ENCODE results near the gene TNFSF4. TPM values are rescaled to one million over a fixed set of nuclear protein-coding genes. Genes with fewer than 3 reads are reported as not detected.
"Not testable (repeated sequence)": the region's sequence is repeated elsewhere in the genome, so short reads cannot be mapped to it uniquely, and the experiment has no call there.

The TNFSF4 gene
- total RNA-seq, 1 experiment from 2014 or later, result 0.89 TPM

DNA sequence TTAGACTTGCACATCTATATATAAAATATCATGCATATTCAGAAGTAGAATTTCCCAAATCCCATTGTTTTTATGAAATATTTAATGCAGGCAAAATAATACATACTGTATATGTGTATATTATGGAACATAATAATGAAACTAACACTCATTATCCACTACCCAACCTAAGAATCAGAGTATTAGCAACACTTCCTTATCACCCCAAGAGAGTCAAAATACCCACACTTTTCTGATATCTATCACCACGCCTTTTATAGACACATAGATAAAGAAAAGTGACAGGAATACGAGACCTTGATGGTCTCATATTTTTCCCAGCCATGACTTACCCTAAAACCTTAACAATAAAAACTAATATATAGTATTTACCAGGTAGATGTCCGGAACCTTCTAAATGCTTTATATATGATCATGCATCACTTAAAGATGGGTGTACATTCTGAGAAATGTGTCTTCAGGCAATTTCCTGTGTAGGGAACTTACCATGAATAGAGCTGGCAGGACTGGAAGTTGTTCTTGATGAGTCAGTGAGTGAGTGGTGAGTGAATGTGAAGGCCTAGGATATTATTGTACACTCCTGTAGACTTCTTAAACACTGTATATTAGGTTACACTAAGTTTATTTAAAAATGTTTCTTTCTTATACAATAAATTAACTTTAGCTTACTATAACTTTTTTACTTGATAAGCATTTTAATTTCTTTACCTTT is 45.5 kb downstream of the TNFSF4 start:
- intact Hi-C loops (cut with micrococcal nuclease), result no loop called here
- POLR2A ChIA-PET, result no interaction called here
- ATAC-seq, result no peak
- Histone ChIP-seq H3K9ac (ENCODE audit: low read length) (no peak overlapping the region), H3K4me1 (ENCODE audit: control insufficient read depth in 1 of 2, insufficient read depth in 2 of 2, low read length in 2 of 2) (peaks cover 0 to 4% of the 10 kb centered on the region in 2 experiments; a peak in 2 of 4 replicates), H3K27me3 (ENCODE audit: insufficient read depth, low read length) (no peaks in the 10 kb centered on the region), H3K4me2 (ENCODE audit: low read length) (no peak overlapping the region), H3K36me3 (ENCODE audit: control insufficient read depth in 1 of 2, insufficient read depth in 2 of 2, low read length in 2 of 2) (no peaks in the 10 kb centered on the region), H3K79me2 (ENCODE audit: insufficient read depth, low read length) (no peaks in the 10 kb centered on the region), H3K9me2 (ENCODE audit: insufficient read depth) (no peaks in the 10 kb centered on the region), H4K20me1 (ENCODE audit: insufficient read depth) (no peaks in the 10 kb centered on the region), H3K4me3 (replicated peaks in 1 of 2; ENCODE audit: low read depth in 1 of 2, low read length in 2 of 2) (no peak overlapping the region), H2AFZ (ENCODE audit: low read depth, low read length, poor library complexity, severe bottlenecking) (peak overlapping the region; percentile 79), H3K27ac (ENCODE audit: low read depth, low read length) (no peak overlapping the region), H3K9me3 (ENCODE audit: control insufficient read depth in 1 of 2, insufficient read depth in 1 of 2, low read depth in 1 of 2, low read length in 2 of 2) (no peaks in the 10 kb centered on the region)
- CTCF ChIA-PET, result no interaction called here
- DNase-seq (ENCODE audit: low read depth, low spot score), result peak; percentile 3
- RAD21 ChIA-PET (ENCODE audit: low non-redundant PET in 1 of 2, low total read pairs in 2 of 2, uncharacterized antibody in 2 of 2, unreplicated experiment in 2 of 2), result no interaction called here
- no TSS peak for BruUV-seq (replicated peaks)
- TF ChIP-seq POLR2AphosphoS5 (IDR thresholded peaks at IDR 0.05; ENCODE audit: low read depth, low read length), result no peak
- TF ChIP-seq EGR1 (IDR thresholded peaks at IDR 0.05; ENCODE audit: low read depth), result no peak
- peak; percentile 29; the same call in 1 of the 2 replicates for TF ChIP-seq FOSL1 (IDR thresholded peaks at IDR 0.05; ENCODE audit: low read depth)

GRCh38 chr1:173153964-173154363 is 53.2 kb downstream of the TNFSF4 start:
- CTCF ChIA-PET; H3K27me3 ChIP-seq (ENCODE audit: insufficient read depth, low read length); H3K79me2 ChIP-seq (ENCODE audit: insufficient read depth, low read length); H3K9me3 ChIP-seq (ENCODE audit: control insufficient read depth in 1 of 2, insufficient read depth in 1 of 2, low read depth in 1 of 2, low read length in 2 of 2); H3K36me3 ChIP-seq (ENCODE audit: control insufficient read depth in 1 of 2, insufficient read depth in 2 of 2, low read length in 2 of 2); POLR2A ChIA-PET; BruUV-seq (replicated peaks); ATAC-seq; RAD21 ChIA-PET (ENCODE audit: low non-redundant PET in 1 of 2, low total read pairs in 2 of 2, uncharacterized antibody in 2 of 2, unreplicated experiment in 2 of 2); intact Hi-C loops (cut with micrococcal nuclease); H4K20me1 ChIP-seq (ENCODE audit: insufficient read depth); H3K4me1 ChIP-seq (ENCODE audit: control insufficient read depth in 1 of 2, insufficient read depth in 2 of 2, low read length in 2 of 2); H3K4me2 ChIP-seq (ENCODE audit: low read length); H3K9ac ChIP-seq (ENCODE audit: low read length); H2AFZ ChIP-seq (ENCODE audit: low read depth, low read length, poor library complexity, severe bottlenecking); H3K4me3 ChIP-seq (replicated peaks in 1 of 2; ENCODE audit: low read depth in 1 of 2, low read length in 2 of 2); DNase-seq (ENCODE audit: low read depth, low spot score); H3K27ac ChIP-seq (ENCODE audit: low read depth, low read length); H3K9me2 ChIP-seq (ENCODE audit: insufficient read depth): not testable (repeated sequence)
